HEK293T (cell line): ENCODE measurements around the gene SH3PXD2A.

Source experiments
- HDGF ChIP-seq: fragments of 450-650 bp; IDR thresholded peaks from 2 replicates; pipeline ENCODE4 v1.6.1; 2017; ENCODE audit warnings: antibody characterized with exemption, borderline replicate concordance
- LEF1 ChIP-seq: fragments of 450-650 bp; IDR thresholded peaks from 2 replicates; pipeline ENCODE4 v1.6.1; 2017; ENCODE audit warnings: mild to moderate bottlenecking, borderline replicate concordance

DNA sequence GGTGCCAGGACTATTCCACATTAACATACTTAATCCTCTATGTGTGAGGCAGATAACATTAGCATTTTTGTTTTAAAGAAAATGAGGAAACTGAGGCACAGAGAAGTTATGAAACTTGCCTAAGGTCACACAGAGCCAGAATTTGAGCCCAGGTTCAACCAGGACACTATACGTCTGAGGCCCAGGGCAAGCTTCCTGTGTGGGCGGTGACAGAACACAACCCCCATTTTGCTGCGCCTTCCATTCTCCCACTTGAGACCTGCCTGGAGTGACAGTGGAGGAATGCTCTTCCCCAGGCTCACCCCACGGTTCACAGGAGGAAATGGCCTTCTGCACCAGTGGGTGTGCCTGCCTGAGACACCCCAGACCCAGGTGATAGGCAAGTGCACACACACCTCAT is 164.1 kb downstream of the SH3PXD2A start:
- TF ChIP-seq LEF1 (no peak), HDGF (no peak)
